ENCODE results near the gene OR51E1.

DNA sequence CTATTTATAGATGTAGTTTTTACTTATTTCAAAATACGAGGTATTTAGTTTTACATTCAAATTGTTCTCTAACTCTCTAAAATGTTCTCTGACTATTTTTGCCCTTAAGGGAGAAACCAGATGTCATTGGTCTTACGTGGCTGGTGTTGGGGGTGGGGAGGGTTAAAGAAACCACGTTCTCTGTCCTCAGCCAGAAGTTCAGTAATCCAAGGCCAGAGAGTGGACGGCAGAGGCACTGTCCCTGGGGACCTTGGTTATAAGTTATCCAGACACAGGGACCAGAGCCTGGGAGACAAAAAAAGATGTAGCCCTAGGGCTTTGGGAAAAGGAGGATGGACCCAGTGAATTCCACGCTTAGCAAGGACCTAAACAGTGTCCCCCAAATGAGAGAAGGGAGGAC, 706 bp upstream of the OR51E1 start:
- TF ChIP-seq, protein P1, sequence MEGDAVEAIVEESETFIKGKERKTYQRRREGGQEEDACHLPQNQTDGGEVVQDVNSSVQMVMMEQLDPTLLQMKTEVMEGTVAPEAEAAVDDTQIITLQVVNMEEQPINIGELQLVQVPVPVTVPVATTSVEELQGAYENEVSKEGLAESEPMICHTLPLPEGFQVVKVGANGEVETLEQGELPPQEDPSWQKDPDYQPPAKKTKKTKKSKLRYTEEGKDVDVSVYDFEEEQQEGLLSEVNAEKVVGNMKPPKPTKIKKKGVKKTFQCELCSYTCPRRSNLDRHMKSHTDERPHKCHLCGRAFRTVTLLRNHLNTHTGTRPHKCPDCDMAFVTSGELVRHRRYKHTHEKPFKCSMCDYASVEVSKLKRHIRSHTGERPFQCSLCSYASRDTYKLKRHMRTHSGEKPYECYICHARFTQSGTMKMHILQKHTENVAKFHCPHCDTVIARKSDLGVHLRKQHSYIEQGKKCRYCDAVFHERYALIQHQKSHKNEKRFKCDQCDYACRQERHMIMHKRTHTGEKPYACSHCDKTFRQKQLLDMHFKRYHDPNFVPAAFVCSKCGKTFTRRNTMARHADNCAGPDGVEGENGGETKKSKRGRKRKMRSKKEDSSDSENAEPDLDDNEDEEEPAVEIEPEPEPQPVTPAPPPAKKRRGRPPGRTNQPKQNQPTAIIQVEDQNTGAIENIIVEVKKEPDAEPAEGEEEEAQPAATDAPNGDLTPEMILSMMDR (IDR thresholded peaks at IDR 0.05; ENCODE audit: insufficient read depth, low read length) = no peak
- TF ChIP-seq POLR2AphosphoS5 (IDR thresholded peaks at IDR 0.05; ENCODE audit: low read depth) = no peak
- no peak for TF ChIP-seq SPI1 (IDR thresholded peaks at IDR 0.05; ENCODE audit: borderline replicate concordance, low read depth)
